ENCODE data around the gene ZCCHC14. TPM values are rescaled to one million over a fixed set of nuclear protein-coding genes. Genes with fewer than 3 reads are reported as not detected.

Gene ZCCHC14
- total and polyA plus RNA-seq, 2 of the 13 experiments (the other 11 are each of a cell fraction or from before 2014, with no cell fraction given): 12.4 to 12.5 TPM

DNA sequence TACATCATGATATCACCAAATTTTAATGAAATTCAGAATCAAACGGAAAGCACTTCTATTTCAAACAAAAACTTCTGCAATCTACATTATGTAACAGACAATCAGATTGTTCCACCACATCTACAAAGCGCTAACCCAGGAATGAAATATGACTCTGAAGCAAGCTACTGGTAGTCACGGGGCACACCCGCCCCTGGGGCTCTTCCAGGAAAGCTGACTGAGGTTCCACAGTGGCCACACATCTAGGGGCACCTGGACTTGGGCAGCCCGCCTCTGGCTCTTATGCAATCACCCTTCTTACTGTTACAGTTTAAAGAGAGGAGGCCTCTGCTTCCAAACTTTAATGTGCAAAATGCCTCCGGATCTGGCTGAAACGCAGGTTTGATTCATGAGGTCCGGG is 27.5 kb downstream of the ZCCHC14 start (continued):
- TF ChIP-seq, protein P1, sequence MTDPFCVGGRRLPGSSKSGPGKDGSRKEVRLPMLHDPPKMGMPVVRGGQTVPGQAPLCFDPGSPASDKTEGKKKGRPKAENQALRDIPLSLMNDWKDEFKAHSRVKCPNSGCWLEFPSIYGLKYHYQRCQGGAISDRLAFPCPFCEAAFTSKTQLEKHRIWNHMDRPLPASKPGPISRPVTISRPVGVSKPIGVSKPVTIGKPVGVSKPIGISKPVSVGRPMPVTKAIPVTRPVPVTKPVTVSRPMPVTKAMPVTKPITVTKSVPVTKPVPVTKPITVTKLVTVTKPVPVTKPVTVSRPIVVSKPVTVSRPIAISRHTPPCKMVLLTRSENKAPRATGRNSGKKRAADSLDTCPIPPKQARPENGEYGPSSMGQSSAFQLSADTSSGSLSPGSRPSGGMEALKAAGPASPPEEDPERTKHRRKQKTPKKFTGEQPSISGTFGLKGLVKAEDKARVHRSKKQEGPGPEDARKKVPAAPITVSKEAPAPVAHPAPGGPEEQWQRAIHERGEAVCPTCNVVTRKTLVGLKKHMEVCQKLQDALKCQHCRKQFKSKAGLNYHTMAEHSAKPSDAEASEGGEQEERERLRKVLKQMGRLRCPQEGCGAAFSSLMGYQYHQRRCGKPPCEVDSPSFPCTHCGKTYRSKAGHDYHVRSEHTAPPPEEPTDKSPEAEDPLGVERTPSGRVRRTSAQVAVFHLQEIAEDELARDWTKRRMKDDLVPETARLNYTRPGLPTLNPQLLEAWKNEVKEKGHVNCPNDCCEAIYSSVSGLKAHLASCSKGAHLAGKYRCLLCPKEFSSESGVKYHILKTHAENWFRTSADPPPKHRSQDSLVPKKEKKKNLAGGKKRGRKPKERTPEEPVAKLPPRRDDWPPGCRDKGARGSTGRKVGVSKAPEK (CRISPR knock-in tag; IDR thresholded peaks at IDR 0.05; ENCODE audit: borderline replicate concordance): no peak
- TF ChIP-seq FOXA3 (CRISPR knock-in tag; IDR thresholded peaks at IDR 0.05) (peak; percentile 65), ZSCAN22 (CRISPR knock-in tag; IDR thresholded peaks at IDR 0.05) (no peak), ZNF747 (CRISPR knock-in tag; IDR thresholded peaks at IDR 0.05; ENCODE audit: borderline replicate concordance) (no peak), CC2D1A (CRISPR knock-in tag; IDR thresholded peaks at IDR 0.05) (no peak), HOXD1 (CRISPR knock-in tag; IDR thresholded peaks at IDR 0.05) (no peak), ONECUT2 (CRISPR knock-in tag; IDR thresholded peaks at IDR 0.05) (no peak), THAP7 (CRISPR knock-in tag; IDR thresholded peaks at IDR 0.05) (0 out of 2 replicates have a peak, but pooled peaks have one; percentile 52)
- TF ChIP-seq, protein P2, sequence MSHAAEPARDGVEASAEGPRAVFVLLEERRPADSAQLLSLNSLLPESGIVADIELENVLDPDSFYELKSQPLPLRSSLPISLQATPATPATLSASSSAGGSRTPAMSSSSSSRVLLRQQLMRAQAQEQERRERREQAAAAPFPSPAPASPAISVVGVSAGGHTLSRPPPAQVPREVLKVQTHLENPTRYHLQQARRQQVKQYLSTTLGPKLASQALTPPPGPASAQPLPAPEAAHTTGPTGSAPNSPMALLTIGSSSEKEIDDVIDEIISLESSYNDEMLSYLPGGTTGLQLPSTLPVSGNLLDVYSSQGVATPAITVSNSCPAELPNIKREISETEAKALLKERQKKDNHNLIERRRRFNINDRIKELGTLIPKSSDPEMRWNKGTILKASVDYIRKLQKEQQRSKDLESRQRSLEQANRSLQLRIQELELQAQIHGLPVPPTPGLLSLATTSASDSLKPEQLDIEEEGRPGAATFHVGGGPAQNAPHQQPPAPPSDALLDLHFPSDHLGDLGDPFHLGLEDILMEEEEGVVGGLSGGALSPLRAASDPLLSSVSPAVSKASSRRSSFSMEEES (CRISPR knock-in tag; IDR thresholded peaks at IDR 0.05): peak; percentile 97
- TF ChIP-seq, protein P3, sequence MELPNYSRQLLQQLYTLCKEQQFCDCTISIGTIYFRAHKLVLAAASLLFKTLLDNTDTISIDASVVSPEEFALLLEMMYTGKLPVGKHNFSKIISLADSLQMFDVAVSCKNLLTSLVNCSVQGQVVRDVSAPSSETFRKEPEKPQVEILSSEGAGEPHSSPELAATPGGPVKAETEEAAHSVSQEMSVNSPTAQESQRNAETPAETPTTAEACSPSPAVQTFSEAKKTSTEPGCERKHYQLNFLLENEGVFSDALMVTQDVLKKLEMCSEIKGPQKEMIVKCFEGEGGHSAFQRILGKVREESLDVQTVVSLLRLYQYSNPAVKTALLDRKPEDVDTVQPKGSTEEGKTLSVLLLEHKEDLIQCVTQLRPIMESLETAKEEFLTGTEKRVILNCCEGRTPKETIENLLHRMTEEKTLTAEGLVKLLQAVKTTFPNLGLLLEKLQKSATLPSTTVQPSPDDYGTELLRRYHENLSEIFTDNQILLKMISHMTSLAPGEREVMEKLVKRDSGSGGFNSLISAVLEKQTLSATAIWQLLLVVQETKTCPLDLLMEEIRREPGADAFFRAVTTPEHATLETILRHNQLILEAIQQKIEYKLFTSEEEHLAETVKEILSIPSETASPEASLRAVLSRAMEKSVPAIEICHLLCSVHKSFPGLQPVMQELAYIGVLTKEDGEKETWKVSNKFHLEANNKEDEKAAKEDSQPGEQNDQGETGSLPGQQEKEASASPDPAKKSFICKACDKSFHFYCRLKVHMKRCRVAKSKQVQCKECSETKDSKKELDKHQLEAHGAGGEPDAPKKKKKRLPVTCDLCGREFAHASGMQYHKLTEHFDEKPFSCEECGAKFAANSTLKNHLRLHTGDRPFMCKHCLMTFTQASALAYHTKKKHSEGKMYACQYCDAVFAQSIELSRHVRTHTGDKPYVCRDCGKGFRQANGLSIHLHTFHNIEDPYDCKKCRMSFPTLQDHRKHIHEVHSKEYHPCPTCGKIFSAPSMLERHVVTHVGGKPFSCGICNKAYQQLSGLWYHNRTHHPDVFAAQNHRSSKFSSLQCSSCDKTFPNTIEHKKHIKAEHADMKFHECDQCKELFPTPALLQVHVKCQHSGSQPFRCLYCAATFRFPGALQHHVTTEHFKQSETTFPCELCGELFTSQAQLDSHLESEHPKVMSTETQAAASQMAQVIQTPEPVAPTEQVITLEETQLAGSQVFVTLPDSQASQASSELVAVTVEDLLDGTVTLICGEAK (IDR thresholded peaks at IDR 0.05): no peak
- TF ChIP-seq, protein P3 (CRISPR knock-in tag; IDR thresholded peaks at IDR 0.05): no peak
- TF ChIP-seq, protein P4, sequence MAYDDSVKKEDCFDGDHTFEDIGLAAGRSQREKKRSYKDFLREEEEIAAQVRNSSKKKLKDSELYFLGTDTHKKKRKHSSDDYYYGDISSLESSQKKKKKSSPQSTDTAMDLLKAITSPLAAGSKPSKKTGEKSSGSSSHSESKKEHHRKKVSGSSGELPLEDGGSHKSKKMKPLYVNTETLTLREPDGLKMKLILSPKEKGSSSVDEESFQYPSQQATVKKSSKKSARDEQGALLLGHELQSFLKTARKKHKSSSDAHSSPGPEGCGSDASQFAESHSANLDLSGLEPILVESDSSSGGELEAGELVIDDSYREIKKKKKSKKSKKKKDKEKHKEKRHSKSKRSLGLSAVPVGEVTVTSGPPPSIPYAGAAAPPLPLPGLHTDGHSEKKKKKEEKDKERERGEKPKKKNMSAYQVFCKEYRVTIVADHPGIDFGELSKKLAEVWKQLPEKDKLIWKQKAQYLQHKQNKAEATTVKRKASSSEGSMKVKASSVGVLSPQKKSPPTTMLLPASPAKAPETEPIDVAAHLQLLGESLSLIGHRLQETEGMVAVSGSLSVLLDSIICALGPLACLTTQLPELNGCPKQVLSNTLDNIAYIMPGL (CRISPR knock-in tag; IDR thresholded peaks at IDR 0.05; ENCODE audit: borderline replicate concordance in 1 of 2, low read depth in 1 of 2): 0 out of 4 replicates have a peak, but pooled peaks of 1 of the 2 experiments have one; percentile 9

All from HepG2 (cell line).